ENCODE results near the gene CXorf49B. TPM values are rescaled to one million over a fixed set of nuclear protein-coding genes. Genes with fewer than 3 reads are reported as not detected.
"Not testable (repeated sequence)": the region's sequence is repeated elsewhere in the genome, so short reads cannot be mapped to it uniquely, and the experiment has no call there.

CXorf49B gene
- total RNA-seq (ENCODE audit: unreplicated experiment), result not detected
- long read RNA-seq, result 0 reads

GRCh38 chrX:71763049-71763448, at the start of gene CXorf49B:
Gene CXorf49B (plus strand): TSS chrX:71763349. CDS start chrX:71763424, 75 bp downstream.
- H3K36me3 Mint-ChIP-seq (ENCODE audit: low read depth, unreplicated experiment); H3K27me3 Mint-ChIP-seq (ENCODE audit: unreplicated experiment); H3K9me3 Mint-ChIP-seq (ENCODE audit: unreplicated experiment); H3K27ac Mint-ChIP-seq (ENCODE audit: unreplicated experiment); H3K4me1 Mint-ChIP-seq (ENCODE audit: unreplicated experiment); DNase-seq (ENCODE audit: low spot score); H3K4me3 Mint-ChIP-seq (ENCODE audit: unreplicated experiment): not testable (repeated sequence)

GRCh38 chrX:71714064-71714463, 49.1 kb upstream of the CXorf49B start:
- not testable (repeated sequence) for H3K36me3 Mint-ChIP-seq (ENCODE audit: low read depth, unreplicated experiment); DNase-seq (ENCODE audit: low spot score); H3K27me3 Mint-ChIP-seq (ENCODE audit: unreplicated experiment); H3K27ac Mint-ChIP-seq (ENCODE audit: unreplicated experiment); H3K4me1 Mint-ChIP-seq (ENCODE audit: unreplicated experiment); H3K9me3 Mint-ChIP-seq (ENCODE audit: unreplicated experiment); H3K4me3 Mint-ChIP-seq (ENCODE audit: unreplicated experiment)

- not testable (repeated sequence) for H3K4me3 Mint-ChIP-seq (ENCODE audit: unreplicated experiment); H3K4me1 Mint-ChIP-seq (ENCODE audit: unreplicated experiment); H3K27me3 Mint-ChIP-seq (ENCODE audit: unreplicated experiment); DNase-seq (ENCODE audit: low spot score); H3K36me3 Mint-ChIP-seq (ENCODE audit: low read depth, unreplicated experiment); H3K9me3 Mint-ChIP-seq (ENCODE audit: unreplicated experiment); H3K27ac Mint-ChIP-seq (ENCODE audit: unreplicated experiment)
Observed at GRCh38 chrX:71715551-71715950, 47.6 kb upstream of the CXorf49B start.

GRCh38 chrX:71716323-71716722, 46.8 kb upstream of the CXorf49B start:
- H3K27ac Mint-ChIP-seq (ENCODE audit: unreplicated experiment); H3K4me1 Mint-ChIP-seq (ENCODE audit: unreplicated experiment); H3K27me3 Mint-ChIP-seq (ENCODE audit: unreplicated experiment); H3K4me3 Mint-ChIP-seq (ENCODE audit: unreplicated experiment); DNase-seq (ENCODE audit: low spot score); H3K36me3 Mint-ChIP-seq (ENCODE audit: low read depth, unreplicated experiment); H3K9me3 Mint-ChIP-seq (ENCODE audit: unreplicated experiment): not testable (repeated sequence)

GRCh38 chrX:71718185-71718584, 45.0 kb upstream of the CXorf49B start, which contains the start of gene CXorf49:
Gene CXorf49 (minus strand): TSS chrX:71718285. CDS start chrX:71718151, 134 bp downstream.
- H3K4me1 Mint-ChIP-seq (ENCODE audit: unreplicated experiment); H3K36me3 Mint-ChIP-seq (ENCODE audit: low read depth, unreplicated experiment); H3K27ac Mint-ChIP-seq (ENCODE audit: unreplicated experiment); H3K27me3 Mint-ChIP-seq (ENCODE audit: unreplicated experiment); H3K9me3 Mint-ChIP-seq (ENCODE audit: unreplicated experiment); H3K4me3 Mint-ChIP-seq (ENCODE audit: unreplicated experiment); DNase-seq (ENCODE audit: low spot score): not testable (repeated sequence)

GRCh38 chrX:71719195-71719594, 44.0 kb upstream of the CXorf49B start:
- H3K27ac Mint-ChIP-seq (ENCODE audit: unreplicated experiment); H3K9me3 Mint-ChIP-seq (ENCODE audit: unreplicated experiment); DNase-seq (ENCODE audit: low spot score); H3K4me3 Mint-ChIP-seq (ENCODE audit: unreplicated experiment); H3K27me3 Mint-ChIP-seq (ENCODE audit: unreplicated experiment); H3K36me3 Mint-ChIP-seq (ENCODE audit: low read depth, unreplicated experiment); H3K4me1 Mint-ChIP-seq (ENCODE audit: unreplicated experiment): not testable (repeated sequence)

GRCh38 chrX:71720289-71720886, 42.8 kb upstream of the CXorf49B start:
- H3K36me3 Mint-ChIP-seq (ENCODE audit: low read depth, unreplicated experiment); H3K27me3 Mint-ChIP-seq (ENCODE audit: unreplicated experiment); H3K4me3 Mint-ChIP-seq (ENCODE audit: unreplicated experiment); H3K27ac Mint-ChIP-seq (ENCODE audit: unreplicated experiment); H3K4me1 Mint-ChIP-seq (ENCODE audit: unreplicated experiment); H3K9me3 Mint-ChIP-seq (ENCODE audit: unreplicated experiment); DNase-seq (ENCODE audit: low spot score): not testable (repeated sequence)

- not testable (repeated sequence) for H3K4me3 Mint-ChIP-seq (ENCODE audit: unreplicated experiment); H3K36me3 Mint-ChIP-seq (ENCODE audit: low read depth, unreplicated experiment); H3K9me3 Mint-ChIP-seq (ENCODE audit: unreplicated experiment); H3K27me3 Mint-ChIP-seq (ENCODE audit: unreplicated experiment); DNase-seq (ENCODE audit: low spot score); H3K4me1 Mint-ChIP-seq (ENCODE audit: unreplicated experiment); H3K27ac Mint-ChIP-seq (ENCODE audit: unreplicated experiment)
Observed at GRCh38 chrX:71760688-71761281, 2.4 kb upstream of the CXorf49B start.

GRCh38 chrX:71764832-71765231, 1.7 kb downstream of the CXorf49B start:
- H3K4me1 Mint-ChIP-seq (ENCODE audit: unreplicated experiment); H3K9me3 Mint-ChIP-seq (ENCODE audit: unreplicated experiment); H3K4me3 Mint-ChIP-seq (ENCODE audit: unreplicated experiment); H3K27me3 Mint-ChIP-seq (ENCODE audit: unreplicated experiment); H3K27ac Mint-ChIP-seq (ENCODE audit: unreplicated experiment); H3K36me3 Mint-ChIP-seq (ENCODE audit: low read depth, unreplicated experiment); DNase-seq (ENCODE audit: low spot score): not testable (repeated sequence)

- not testable (repeated sequence) for H3K4me1 Mint-ChIP-seq (ENCODE audit: unreplicated experiment); H3K9me3 Mint-ChIP-seq (ENCODE audit: unreplicated experiment); H3K27me3 Mint-ChIP-seq (ENCODE audit: unreplicated experiment); H3K36me3 Mint-ChIP-seq (ENCODE audit: low read depth, unreplicated experiment); H3K27ac Mint-ChIP-seq (ENCODE audit: unreplicated experiment); H3K4me3 Mint-ChIP-seq (ENCODE audit: unreplicated experiment); DNase-seq (ENCODE audit: low spot score)
Observed at GRCh38 chrX:71765613-71766012, 2.5 kb downstream of the CXorf49B start.

GRCh38 chrX:71767134-71767533, 4.0 kb downstream of the CXorf49B start:
- H3K4me3 Mint-ChIP-seq (ENCODE audit: unreplicated experiment); H3K9me3 Mint-ChIP-seq (ENCODE audit: unreplicated experiment); H3K36me3 Mint-ChIP-seq (ENCODE audit: low read depth, unreplicated experiment); H3K4me1 Mint-ChIP-seq (ENCODE audit: unreplicated experiment); DNase-seq (ENCODE audit: low spot score); H3K27me3 Mint-ChIP-seq (ENCODE audit: unreplicated experiment); H3K27ac Mint-ChIP-seq (ENCODE audit: unreplicated experiment): not testable (repeated sequence)

- not testable (repeated sequence) for H3K27ac Mint-ChIP-seq (ENCODE audit: unreplicated experiment); H3K4me3 Mint-ChIP-seq (ENCODE audit: unreplicated experiment); H3K36me3 Mint-ChIP-seq (ENCODE audit: low read depth, unreplicated experiment); DNase-seq (ENCODE audit: low spot score); H3K27me3 Mint-ChIP-seq (ENCODE audit: unreplicated experiment); H3K9me3 Mint-ChIP-seq (ENCODE audit: unreplicated experiment); H3K4me1 Mint-ChIP-seq (ENCODE audit: unreplicated experiment)
Observed at GRCh38 chrX:71778322-71778721, 15.2 kb downstream of the CXorf49B start.

All from endothelial cell (in vitro differentiated cells).